Transverse colon (tissue), 3 donors: ENCODE data around the gene MOB1B.

ENCODE experiments used
- EP300 ChIP-seq: sonication (generic); formaldehyde crosslinking; IDR thresholded peaks from one replicate; pipeline ENCODE4 v1.6.1; 2017; ENCODE audit warnings: antibody characterized with exemption, low read depth
- POLR2A ChIP-seq: fragments of 450-650 bp; IDR thresholded peaks from one replicate; pipeline ENCODE4 v1.6.1; 2016; ENCODE audit warnings: antibody characterized with exemption, mild to moderate bottlenecking, moderate library complexity
- TF ChIP-seq, protein P1 (sequence below), 5 experiments: fragments of 200-600 bp in 3 of 5; fragments of 450-650 bp in 2 of 5; sonication (generic) in 3 of 5; IDR thresholded peaks; 1 replicate in 2 of 5; 2 replicates in 3 of 5; pipeline ENCODE4 v1.5.1; 2016 to 2017; ENCODE audit warnings: antibody characterized with exemption in 5 of 5, inconsistent platforms in 3 of 5, mild to moderate bottlenecking in 2 of 5, moderate library complexity in 1 of 5

GRCh38 chr4:71009086-71009485, 106.9 kb downstream of the MOB1B start:
- TF ChIP-seq, protein P1, sequence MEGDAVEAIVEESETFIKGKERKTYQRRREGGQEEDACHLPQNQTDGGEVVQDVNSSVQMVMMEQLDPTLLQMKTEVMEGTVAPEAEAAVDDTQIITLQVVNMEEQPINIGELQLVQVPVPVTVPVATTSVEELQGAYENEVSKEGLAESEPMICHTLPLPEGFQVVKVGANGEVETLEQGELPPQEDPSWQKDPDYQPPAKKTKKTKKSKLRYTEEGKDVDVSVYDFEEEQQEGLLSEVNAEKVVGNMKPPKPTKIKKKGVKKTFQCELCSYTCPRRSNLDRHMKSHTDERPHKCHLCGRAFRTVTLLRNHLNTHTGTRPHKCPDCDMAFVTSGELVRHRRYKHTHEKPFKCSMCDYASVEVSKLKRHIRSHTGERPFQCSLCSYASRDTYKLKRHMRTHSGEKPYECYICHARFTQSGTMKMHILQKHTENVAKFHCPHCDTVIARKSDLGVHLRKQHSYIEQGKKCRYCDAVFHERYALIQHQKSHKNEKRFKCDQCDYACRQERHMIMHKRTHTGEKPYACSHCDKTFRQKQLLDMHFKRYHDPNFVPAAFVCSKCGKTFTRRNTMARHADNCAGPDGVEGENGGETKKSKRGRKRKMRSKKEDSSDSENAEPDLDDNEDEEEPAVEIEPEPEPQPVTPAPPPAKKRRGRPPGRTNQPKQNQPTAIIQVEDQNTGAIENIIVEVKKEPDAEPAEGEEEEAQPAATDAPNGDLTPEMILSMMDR (IDR thresholded peaks at IDR 0.05), result no peak
- TF ChIP-seq EP300 (no peak), POLR2A (no peak)
